Measurements from ENCODE around the gene ANO6. TPM values are rescaled to one million over a fixed set of nuclear protein-coding genes. Genes with fewer than 3 reads are reported as not detected.

Gene ANO6
- polyA plus RNA-seq, 1 donor (not counting 4 experiments of a cell fraction or from before 2014, with no cell fraction given), result 64.3 TPM

DNA sequence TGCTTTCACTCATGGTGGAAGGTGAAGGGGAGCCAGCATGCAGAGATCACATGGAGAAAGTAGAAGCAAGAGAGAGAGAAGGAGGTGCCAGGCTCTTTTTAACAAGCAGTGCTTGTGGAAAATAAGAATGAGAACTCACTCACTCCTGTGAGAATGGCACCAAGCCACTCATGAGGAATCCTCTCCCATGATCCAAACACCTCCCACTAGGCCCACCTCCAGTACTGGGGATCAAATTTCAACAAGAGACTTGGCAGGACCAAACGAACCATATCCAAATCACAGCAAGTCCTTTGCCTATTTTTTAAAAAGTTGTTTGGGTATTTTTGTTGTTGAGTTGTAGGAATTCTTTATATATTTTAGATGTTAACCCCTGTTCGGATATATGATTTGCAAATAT, 267.7 kb downstream of the ANO6 start:
- Histone ChIP-seq H2AFZ (ENCODE audit: control insufficient read depth, low read length) (no peak overlapping the region), H3K9ac (ENCODE audit: control insufficient read depth, extremely low read depth, insufficient read depth, low read length) (no peak overlapping the region), H4K20me1 (ENCODE audit: control insufficient read depth, extremely low read depth, insufficient read depth, low read length) (no peaks in the 10 kb centered on the region), H3K36me3 (ENCODE audit: control insufficient read depth in 2 of 2, extremely low read depth in 1 of 2, insufficient read depth in 2 of 2, low read length in 2 of 2) (no peaks in the 10 kb centered on the region), H3K4me3 (ENCODE audit: control insufficient read depth in 2 of 3, extremely low read depth in 1 of 3, insufficient read depth in 2 of 3, low read depth in 1 of 3, low read length in 3 of 3) (no peak overlapping the region), H3K9me1 (ENCODE audit: control insufficient read depth, extremely low read depth, insufficient read depth, low read length) (no peaks in the 10 kb centered on the region), H3K27ac (ENCODE audit: control insufficient read depth, insufficient read depth, low read length) (no peak overlapping the region), H3K27me3 (ENCODE audit: control insufficient read depth, extremely low read depth, insufficient read depth, low read length) (no peaks in the 10 kb centered on the region), H3K79me2 (ENCODE audit: control insufficient read depth, insufficient read depth, low read length) (no peaks in the 10 kb centered on the region), H3K9me3 (ENCODE audit: control insufficient read depth, low read depth, low read length) (no peaks in the 10 kb centered on the region), H3K4me2 (ENCODE audit: control insufficient read depth, extremely low read depth, insufficient read depth, low read depth, low read length) (no peak overlapping the region), H3K4me1 (ENCODE audit: control insufficient read depth, extremely low read depth, insufficient read depth, low read length) (no peaks in the 10 kb centered on the region)
- DNase-seq (ENCODE audit: low read depth, low spot score), result no peak
- dilution Hi-C loops (cut with MboI; ENCODE audit: extremely low pct_ligation_motif_present, low sequenced_read_pairs), result no loop called here
- FAIRE-seq, result no peak
- TF ChIP-seq, protein P1, sequence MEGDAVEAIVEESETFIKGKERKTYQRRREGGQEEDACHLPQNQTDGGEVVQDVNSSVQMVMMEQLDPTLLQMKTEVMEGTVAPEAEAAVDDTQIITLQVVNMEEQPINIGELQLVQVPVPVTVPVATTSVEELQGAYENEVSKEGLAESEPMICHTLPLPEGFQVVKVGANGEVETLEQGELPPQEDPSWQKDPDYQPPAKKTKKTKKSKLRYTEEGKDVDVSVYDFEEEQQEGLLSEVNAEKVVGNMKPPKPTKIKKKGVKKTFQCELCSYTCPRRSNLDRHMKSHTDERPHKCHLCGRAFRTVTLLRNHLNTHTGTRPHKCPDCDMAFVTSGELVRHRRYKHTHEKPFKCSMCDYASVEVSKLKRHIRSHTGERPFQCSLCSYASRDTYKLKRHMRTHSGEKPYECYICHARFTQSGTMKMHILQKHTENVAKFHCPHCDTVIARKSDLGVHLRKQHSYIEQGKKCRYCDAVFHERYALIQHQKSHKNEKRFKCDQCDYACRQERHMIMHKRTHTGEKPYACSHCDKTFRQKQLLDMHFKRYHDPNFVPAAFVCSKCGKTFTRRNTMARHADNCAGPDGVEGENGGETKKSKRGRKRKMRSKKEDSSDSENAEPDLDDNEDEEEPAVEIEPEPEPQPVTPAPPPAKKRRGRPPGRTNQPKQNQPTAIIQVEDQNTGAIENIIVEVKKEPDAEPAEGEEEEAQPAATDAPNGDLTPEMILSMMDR (optimal IDR thresholded peaks at IDR 0.05 in 1 of 3, IDR thresholded peaks at IDR 0.05 in 1 of 3, conservative IDR thresholded peaks at IDR 0.05 in 1 of 3; ENCODE audit: extremely low read depth in 1 of 3, insufficient read depth in 2 of 3, low read length in 3 of 3), result no peak
- no peak for TF ChIP-seq EZH2 (IDR thresholded peaks at IDR 0.05; ENCODE audit: low read length)

Small RNAs within 50 kb of the gene (small RNA-seq; reads per million reads assigned to genes)
- gene AC009248.2 (ENCODE audit: insufficient read length in 3 of 3, low read depth in 3 of 3, low replicate concordance in 1 of 3), result 0 reads per million in 3 experiments

Other genes with a start within 250 kb of the ANO6 start
- not detected in 3 replicates for gene DBX2, start 165.0 kb upstream of the ANO6 start, polyA plus RNA-seq

Measured in keratinocyte (primary cell).